DMS79 treated with DMSO at 0.1 percent for 48 hours (cell line): ENCODE data around the gene WWC2.
"Not testable (repeated sequence)": the region's sequence is repeated elsewhere in the genome, so short reads cannot be mapped to it uniquely, and the experiment has no call there.

Experiments used
- DNase-seq: peaks from one replicate; lab custom pipeline; 2025; lab: John Stamatoyannopoulos, UW

The WWC2 gene

GRCh38 chr4:183100827-183101226, 1.8 kb downstream of the WWC2 start:
- DNase-seq, result peak; percentile 9

- no peak for DNase-seq
Observed at GRCh38 chr4:183101956-183102480, 3.0 kb downstream of the WWC2 start.

- no peak for DNase-seq
Observed at GRCh38 chr4:183105092-183105491, 6.0 kb downstream of the WWC2 start.

- DNase-seq, result no peak
Observed at GRCh38 chr4:183106839-183107238, 7.8 kb downstream of the WWC2 start.

GRCh38 chr4:183107891-183108459, 8.9 kb downstream of the WWC2 start:
- DNase-seq, result no peak

- no peak for DNase-seq
Observed at GRCh38 chr4:183110244-183110643, 11.2 kb downstream of the WWC2 start.

- no peak for DNase-seq
Observed at GRCh38 chr4:183111452-183111885, 12.4 kb downstream of the WWC2 start.

GRCh38 chr4:183118141-183118540, 19.1 kb downstream of the WWC2 start:
- no peak for DNase-seq

GRCh38 chr4:183118585-183118984, 19.5 kb downstream of the WWC2 start:
- no peak for DNase-seq

GRCh38 chr4:183121660-183122059, 22.6 kb downstream of the WWC2 start:
- DNase-seq, result not testable (repeated sequence)

- no peak for DNase-seq
Observed at GRCh38 chr4:183124228-183124627, 25.2 kb downstream of the WWC2 start.

- no peak for DNase-seq
Observed at GRCh38 chr4:183124865-183125264, 25.8 kb downstream of the WWC2 start.

GRCh38 chr4:183129125-183129524, 30.1 kb downstream of the WWC2 start:
- DNase-seq, result no peak

GRCh38 chr4:183129675-183130074, 30.6 kb downstream of the WWC2 start:
- DNase-seq, result no peak

- DNase-seq, result peak; percentile 59
Observed at GRCh38 chr4:183130328-183131155, 31.5 kb downstream of the WWC2 start.

- DNase-seq, result no peak
Observed at GRCh38 chr4:183132081-183132480, 33.0 kb downstream of the WWC2 start.

- no peak for DNase-seq
Observed at GRCh38 chr4:183132865-183133264, 33.8 kb downstream of the WWC2 start.

GRCh38 chr4:183136855-183137254, 37.8 kb downstream of the WWC2 start:
- DNase-seq, result no peak

- DNase-seq, result no peak
Observed at GRCh38 chr4:183139058-183139750, 40.1 kb downstream of the WWC2 start.

GRCh38 chr4:183139972-183140570, 41.0 kb downstream of the WWC2 start:
- no peak for DNase-seq

GRCh38 chr4:183140911-183141320, 41.9 kb downstream of the WWC2 start:
- DNase-seq, result no peak

- no peak for DNase-seq
Observed at GRCh38 chr4:183141997-183142396, 42.9 kb downstream of the WWC2 start.
